ENCODE results near the gene HDAC4.

- TF ChIP-seq YY1 (IDR thresholded peaks at IDR 0.05; ENCODE audit: insufficient read depth, insufficient read length) (no peak), ZNF274 (IDR thresholded peaks at IDR 0.05; ENCODE audit: low read depth, low read length) (no peak)
These were observed 51.2 kb downstream of the HDAC4 start for GRCh38 chr2:239349453-239350135.
